Keratinocyte (primary cell): ENCODE results near the gene PPP1R3E. TPM values are rescaled to one million over a fixed set of nuclear protein-coding genes. Genes with fewer than 3 reads are reported as not detected.

ENCODE experiments used
- DNase-seq: peaks from one replicate; pipeline ENCODE4 v3.0.0-alpha.2; 2011; ENCODE audit warnings: low read depth, missing footprints, low spot score
- FAIRE-seq: peaks from 2 replicates; lab custom pipeline; 2011; peaks lifted over from hg19 to GRCh38; lab: Jason Lieb, UNC
- H2AFZ ChIP-seq: 2 replicates; pipeline ENCODE4 v1.6.0; 2012; ENCODE audit warnings: low read length, control low read depth, inconsistent platforms; ENCODE audit not compliant: control insufficient read depth
- H3K27ac ChIP-seq: 2 replicates; pipeline ENCODE4 v1.5.1; 2011; ENCODE audit warnings: low read length; ENCODE audit not compliant: control insufficient read depth, insufficient read depth
- H3K27me3 ChIP-seq: 3 replicates; pipeline ENCODE4 v1.6.0; 2011; ENCODE audit warnings: low read length; ENCODE audit not compliant: control insufficient read depth, insufficient read depth; ENCODE audit errors: extremely low read depth
- H3K36me3 ChIP-seq, 2 experiments: 2 replicates in 1 of 2; 3 replicates in 1 of 2; pipeline ENCODE4 v1.5.1; 2011; ENCODE audit warnings: low read length in 2 of 2, mild to moderate bottlenecking in 1 of 2; ENCODE audit not compliant: control insufficient read depth in 2 of 2, insufficient read depth in 2 of 2; ENCODE audit errors: extremely low read depth in 1 of 2
- H3K4me1 ChIP-seq: 3 replicates; pipeline ENCODE4 v1.5.1; 2011; ENCODE audit warnings: low read length; ENCODE audit not compliant: control insufficient read depth, insufficient read depth; ENCODE audit errors: extremely low read depth
- H3K4me2 ChIP-seq: 3 replicates; pipeline ENCODE4 v1.6.0; 2011; ENCODE audit warnings: low read depth, low read length; ENCODE audit not compliant: control insufficient read depth, insufficient read depth; ENCODE audit errors: extremely low read depth
- H3K4me3 ChIP-seq, 3 experiments: fragments of 200-600 bp in 1 of 3; sonication (generic) in 1 of 3; 2 replicates in 2 of 3; 3 replicates in 1 of 3; pipeline ENCODE4 v1.5.1; 2011 to 2016; ENCODE audit warnings: low read length in 3 of 3, mild to moderate bottlenecking in 3 of 3, control low read depth in 2 of 3, inconsistent platforms in 1 of 3, low read depth in 1 of 3, mixed read lengths in 1 of 3, mixed run types in 1 of 3, moderate library complexity in 1 of 3; ENCODE audit not compliant: control insufficient read depth in 2 of 3, insufficient read depth in 2 of 3; ENCODE audit errors: extremely low read depth in 1 of 3
- H3K79me2 ChIP-seq: 2 replicates; pipeline ENCODE4 v1.6.0; 2012; ENCODE audit warnings: low read length; ENCODE audit not compliant: control insufficient read depth, insufficient read depth
- H3K9ac ChIP-seq: 3 replicates; pipeline ENCODE4 v1.6.0; 2011; ENCODE audit warnings: low read length; ENCODE audit not compliant: control insufficient read depth, insufficient read depth; ENCODE audit errors: extremely low read depth
- H3K9me1 ChIP-seq: 3 replicates; pipeline ENCODE4 v1.6.0; 2011; ENCODE audit warnings: low read length; ENCODE audit not compliant: control insufficient read depth, insufficient read depth; ENCODE audit errors: extremely low read depth
- H3K9me3 ChIP-seq: 2 replicates; pipeline ENCODE4 v1.5.1; 2012; ENCODE audit warnings: low read depth, low read length; ENCODE audit not compliant: control insufficient read depth
- H4K20me1 ChIP-seq: 3 replicates; pipeline ENCODE4 v1.6.0; 2011; ENCODE audit warnings: low read length; ENCODE audit not compliant: control insufficient read depth, insufficient read depth; ENCODE audit errors: extremely low read depth
- CTCF ChIP-seq, 3 experiments: IDR thresholded peaks in 1 of 3; conservative IDR thresholded peaks in 1 of 3; optimal IDR thresholded peaks in 1 of 3; 2 replicates in 2 of 3; 3 replicates in 1 of 3; pipeline versions ENCODE3 to v1.5.1; 2011; ENCODE audit warnings: low read length in 3 of 3, mild to moderate bottlenecking in 3 of 3, moderate library complexity in 2 of 3, control low read depth in 1 of 3, inconsistent platforms in 1 of 3; ENCODE audit not compliant: insufficient read depth in 2 of 3; ENCODE audit errors: extremely low read depth in 1 of 3
- EZH2 ChIP-seq: IDR thresholded peaks from one replicate; pipeline ENCODE4 v1.6.1; 2012; ENCODE audit warnings: inconsistent platforms, mild to moderate bottlenecking, low read length, moderate library complexity
- dilution Hi-C: fragments of 300-500 bp; cut with MboI; formaldehyde crosslinking; loops from one replicate; pipeline ENCODE4 v1.7.0; 2020; ENCODE audit warnings: low sequenced_read_pairs; ENCODE audit not compliant: extremely low pct_ligation_motif_present
- polyA plus RNA-seq, 5 experiments: library from polyadenylated mRNA; depleted of rRNA in 3 of 5; stranded (reverse) in 3 of 5; stranded (forward) in 1 of 5; unstranded in 1 of 5; fragments of >200 nt; gene quantifications; 1 replicate in 1 of 5; 2 replicates in 3 of 5; 3 replicates in 1 of 5; pipeline versions ENCODE4 v1.2.1 to v1.2.3, GENCODE V29; 2011 to 2012; ENCODE audit warnings: missing spikeins in 2 of 5, low read depth in 1 of 5, low replicate concordance in 1 of 5

Gene PPP1R3E
- polyA plus RNA-seq, 1 donor (not counting 4 experiments of a cell fraction or from before 2014, with no cell fraction given) = 2.5 TPM

GRCh38 chr14:23339506-23340268 lies 37.0 kb upstream of the PPP1R3E start:
- Histone ChIP-seq H3K27me3 (peaks cover 3% of the 10 kb centered on the region), H3K4me1 (no peaks in the 10 kb centered on the region), H2AFZ (no peak overlapping the region), H3K4me2 (no peak overlapping the region), H3K27ac (no peak overlapping the region), H3K4me3 (no peak overlapping the region), H3K9ac (no peak overlapping the region), H3K9me1 (no peaks in the 10 kb centered on the region), H3K9me3 (no peaks in the 10 kb centered on the region), H4K20me1 (no peaks in the 10 kb centered on the region), H3K36me3 (no peaks in the 10 kb centered on the region), H3K79me2 (no peaks in the 10 kb centered on the region)
- DNase-seq (no peak), FAIRE-seq (no peak)
- dilution Hi-C loops = no loop called here
- TF ChIP-seq EZH2 (no peak), CTCF (optimal IDR thresholded peaks at IDR 0.05 in 1 of 3, IDR thresholded peaks at IDR 0.05 in 1 of 3, conservative IDR thresholded peaks at IDR 0.05 in 1 of 3; ENCODE audit: extremely low read depth in 1 of 3, insufficient read depth in 2 of 3, low read length in 3 of 3) (no peak)

DNA sequence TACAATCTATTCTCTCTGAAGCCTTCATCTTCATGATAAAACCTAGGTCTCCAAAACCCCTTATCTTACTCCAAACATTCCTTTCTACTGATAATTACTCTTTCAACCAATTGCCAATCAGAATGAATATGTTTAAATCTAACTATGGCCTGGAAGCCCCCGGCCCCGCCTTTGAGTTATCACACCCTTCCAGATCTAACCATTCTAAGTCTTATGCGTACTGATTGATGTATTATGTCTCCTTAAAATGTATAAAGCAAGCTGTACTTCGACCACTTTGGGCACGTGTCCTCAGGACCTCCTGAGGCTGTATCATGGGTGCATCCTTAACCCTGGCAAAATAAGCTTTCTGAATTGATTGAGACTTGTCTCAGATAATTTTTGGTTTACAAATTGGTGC lies 33.0 kb upstream of the PPP1R3E start:
- no peaks in the 10 kb centered on the region for H3K79me2 ChIP-seq
- no peak overlapping the region for H2AFZ ChIP-seq
- FAIRE-seq = no peak
- no peaks in the 10 kb centered on the region for H3K9me3 ChIP-seq
- H3K4me2 ChIP-seq = no peak overlapping the region
- TF ChIP-seq EZH2 = no peak
- no peak for TF ChIP-seq CTCF (optimal IDR thresholded peaks at IDR 0.05 in 1 of 3, IDR thresholded peaks at IDR 0.05 in 1 of 3, conservative IDR thresholded peaks at IDR 0.05 in 1 of 3; ENCODE audit: extremely low read depth in 1 of 3, insufficient read depth in 2 of 3, low read length in 3 of 3)
- H4K20me1 ChIP-seq = no peaks in the 10 kb centered on the region
- dilution Hi-C loops = no loop called here
- H3K9me1 ChIP-seq = no peaks in the 10 kb centered on the region
- H3K27ac ChIP-seq = no peak overlapping the region
- no peaks in the 10 kb centered on the region for H3K36me3 ChIP-seq
- peaks cover 3% of the 10 kb centered on the region for H3K27me3 ChIP-seq
- no peak for DNase-seq
- no peak overlapping the region for H3K4me3 ChIP-seq
- no peak overlapping the region for H3K9ac ChIP-seq
- H3K4me1 ChIP-seq = no peaks in the 10 kb centered on the region
